Natural killer cell (primary cell): ENCODE measurements around the gene WDR7. TPM values are rescaled to one million over a fixed set of nuclear protein-coding genes. Genes with fewer than 3 reads are reported as not detected.

Experiments used
- ATAC-seq, 3 donors: fragments of 150-1000 bp in 2 of 3; fragments of 200-7000 bp in 1 of 3; cut with Tn5 transposase; 1 replicate in 1 of 3; 2 replicates in 2 of 3; pipeline ENCODE4 v1.10.0; 2021; ENCODE audit warnings: mild to moderate bottlenecking in 2 of 3, moderate library complexity in 2 of 3
- DNase-seq, 2 donors: peaks; one replicate each; pipeline versions ENCODE4 v3.0.0 to v3.0.0-alpha.2; 2013 to 2021; ENCODE audit warnings: mixed read lengths in 1 of 2
- H3K27ac ChIP-seq: one replicate; pipeline ENCODE4 v1.5.1; 2013; ENCODE audit warnings: mild to moderate bottlenecking, low read length
- H3K27me3 ChIP-seq: one replicate; pipeline ENCODE4 v1.6.1; 2013; ENCODE audit warnings: low read length; ENCODE audit not compliant: control insufficient read depth, insufficient read depth
- H3K36me3 ChIP-seq: one replicate; pipeline ENCODE4 v1.6.1; 2013; ENCODE audit warnings: low read length; ENCODE audit not compliant: control insufficient read depth, insufficient read depth
- H3K4me1 ChIP-seq: one replicate; pipeline ENCODE4 v1.6.1; 2013; ENCODE audit warnings: low read length; ENCODE audit not compliant: control insufficient read depth, insufficient read depth
- H3K4me3 ChIP-seq: one replicate; pipeline ENCODE4 v1.5.1; 2013; ENCODE audit warnings: low read length
- H3K9me3 ChIP-seq: one replicate; pipeline ENCODE4 v1.6.1; 2013; ENCODE audit warnings: low read length; ENCODE audit not compliant: control insufficient read depth, insufficient read depth
- H3K27ac Mint-ChIP-seq, 2 donors: one replicate each; pipeline ENCODE4 v1.8.0; 2022; ENCODE audit warnings: mild to moderate bottlenecking in 2 of 2, mixed read lengths in 2 of 2, moderate library complexity in 1 of 2
- H3K27me3 Mint-ChIP-seq, 2 donors: one replicate each; pipeline ENCODE4 v1.8.0; 2022; ENCODE audit warnings: low read depth in 2 of 2, mixed read lengths in 2 of 2
- H3K36me3 Mint-ChIP-seq: one replicate; pipeline ENCODE4 v1.8.0; 2022; ENCODE audit warnings: mixed read lengths
- H3K4me1 Mint-ChIP-seq, 2 donors: one replicate each; pipeline ENCODE4 v1.8.0; 2022; ENCODE audit warnings: mixed read lengths in 2 of 2
- H3K4me3 Mint-ChIP-seq: one replicate; pipeline ENCODE4 v1.8.0; 2022; ENCODE audit warnings: mild to moderate bottlenecking, moderate library complexity, mixed read lengths
- H3K9me3 Mint-ChIP-seq, 2 donors: one replicate each; pipeline ENCODE4 v1.8.0; 2022; ENCODE audit warnings: mixed read lengths in 2 of 2
- CTCF ChIP-seq: fragments of 200-600 bp; IDR thresholded peaks from one replicate; pipeline ENCODE4 v1.8.0; 2022; ENCODE audit warnings: antibody characterized with exemption
- WGBS: methylation state at CpG from one replicate; pipeline ENCODE4 v1.1.7; 2013; ENCODE audit warnings: missing lambda C conversion rate; ENCODE audit not compliant: insufficient coverage; 5-methylcytosine and 5-hydroxymethylcytosine counted together
- intact Hi-C: fragments of 100-400 bp; cut with micrococcal nuclease; formaldehyde crosslinking; loops from one replicate; pipeline ENCODE4 v1.14.2; 2022
- total RNA-seq, 4 donors: library from RNA; stranded (reverse); fragments of 120-200 nt in 1 of 4; gene quantifications; one replicate each; pipeline versions ENCODE4 v1.2.3 to v1.2.4, GENCODE V29; 2013 to 2022

The WDR7 gene
- total RNA-seq, 3 donors from 2014 or later (not counting 1 experiment from before 2014, with no cell fraction given) = 71.1 to 103 (median 77.3) TPM

GRCh38 chr18:56637176-56637575, 14.0 kb upstream of the WDR7 start:
- H3K4me1 ChIP-seq = peaks cover 9% of the 10 kb centered on the region
- H3K4me3 Mint-ChIP-seq = peak overlapping the region; percentile 100
- H3K36me3 ChIP-seq = no peaks in the 10 kb centered on the region
- H3K27me3 Mint-ChIP-seq = no peaks in the 10 kb centered on the region
- H3K4me3 ChIP-seq = peak overlapping the region; percentile 93
- ATAC-seq = no peak
- no peaks in the 10 kb centered on the region for H3K27me3 ChIP-seq
- no peak for DNase-seq
- H3K4me1 Mint-ChIP-seq = peaks cover 51 to 52% of the 10 kb centered on the region in 2 donors
- no peaks in the 10 kb centered on the region for H3K9me3 ChIP-seq
- intact Hi-C loops = loop anchor here (5.0 to 10.0 kb wide), 2 partner anchors 70 to 948 kb away; partner anchors contain the start of gene FECH
- peak overlapping the region; percentile 96 for H3K27ac ChIP-seq
- WGBS = 14% methylated on average over 7 of the region's 8 CpGs
- no peaks in the 10 kb centered on the region for H3K9me3 Mint-ChIP-seq
- H3K36me3 Mint-ChIP-seq = no peaks in the 10 kb centered on the region
- peak overlapping the region; percentile 96 to 99 for H3K27ac Mint-ChIP-seq
- TF ChIP-seq CTCF = no peak

DNA sequence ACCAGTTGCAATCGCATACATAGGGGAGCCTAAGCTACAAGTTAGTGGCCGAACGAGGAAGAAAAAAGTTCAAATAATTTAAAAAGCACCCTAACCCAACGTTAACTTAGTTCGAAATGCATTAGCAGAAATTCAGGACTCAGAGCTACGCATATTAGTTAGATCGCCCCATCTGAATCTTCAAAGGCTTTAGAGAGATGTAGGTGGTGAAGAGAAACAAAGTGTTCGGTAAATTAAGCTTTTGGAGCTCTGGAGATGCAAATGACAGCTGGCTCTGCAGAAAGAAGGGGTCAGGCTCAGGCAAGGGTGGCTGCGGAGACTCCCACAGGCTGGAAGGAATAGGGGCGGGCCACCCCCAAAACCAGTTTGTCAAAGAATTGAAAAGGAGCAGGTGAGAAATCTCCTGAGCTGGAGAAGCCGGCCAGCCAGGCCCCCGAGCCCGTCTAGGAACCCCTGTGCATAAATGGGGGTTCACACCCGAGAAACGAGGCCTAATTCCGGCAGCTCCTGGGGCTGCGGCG, 13.4 kb upstream of the WDR7 start:
- intact Hi-C loops = loop anchor here (1.0 to 10.0 kb wide), 3 partner anchors 14 to 947 kb away; partner anchors contain the start of genes FECH and WDR7
- peak overlapping the region; percentile 93 for H3K4me3 ChIP-seq
- Mint-ChIP-seq H3K9me3 (no peaks in the 10 kb centered on the region), H3K4me1 (peaks cover 48% of the 10 kb centered on the region in 2 donors), H3K27ac (peak overlapping the region; percentile 96 to 99), H3K4me3 (peak overlapping the region; percentile 100), H3K27me3 (no peaks in the 10 kb centered on the region), H3K36me3 (no peaks in the 10 kb centered on the region)
- H3K36me3 ChIP-seq = no peaks in the 10 kb centered on the region
- under 1% methylated on average over 18 of the region's 18 CpGs for WGBS
- no peak for TF ChIP-seq CTCF
- H3K27me3 ChIP-seq = no peaks in the 10 kb centered on the region
- H3K9me3 ChIP-seq = no peaks in the 10 kb centered on the region
- ATAC-seq = no peak
- peaks cover 9% of the 10 kb centered on the region for H3K4me1 ChIP-seq
- DNase-seq = no peak
- peak overlapping the region; percentile 96 for H3K27ac ChIP-seq

- H3K36me3 ChIP-seq = no peaks in the 10 kb centered on the region
- no peaks in the 10 kb centered on the region for H3K9me3 ChIP-seq
- no peaks in the 10 kb centered on the region for H3K27me3 ChIP-seq
- ATAC-seq (peak; percentile 96 to 100 (median 97)), DNase-seq (peak; percentile 98 to 100)
- WGBS = under 1% methylated on average over 60 of the region's 64 CpGs
- peak within 1 kb of the TSS; percentile 100 for H3K4me3 Mint-ChIP-seq
- no peak for TF ChIP-seq CTCF
- intact Hi-C loops = loop anchor here (1.0 to 10.0 kb wide), 3 partner anchors 13 to 946 kb away; partner anchors contain the start of genes FECH and WDR7
- peak within 1 kb of the TSS; percentile 96 to 99 for H3K27ac Mint-ChIP-seq
- H3K4me3 ChIP-seq = peak within 1 kb of the TSS; percentile 93
- peaks cover 9% of the 10 kb centered on the region for H3K4me1 ChIP-seq
- peaks cover 48% of the 10 kb centered on the region in 2 donors for H3K4me1 Mint-ChIP-seq
- H3K36me3 Mint-ChIP-seq = no peaks in the 10 kb centered on the region
- peak within 1 kb of the TSS; percentile 96 for H3K27ac ChIP-seq
- no peaks in the 10 kb centered on the region for H3K9me3 Mint-ChIP-seq
- no peaks in the 10 kb centered on the region for H3K27me3 Mint-ChIP-seq
Observed at GRCh38 chr18:56638232-56639103, 12.7 kb upstream of the WDR7 start, which contains the start of gene TXNL1. TXNL1 (minus strand) TSS chr18:56638592; CDS start chr18:56638440, 152 bp downstream.
